HG03066 (cell line): ENCODE measurements around the gene OTOP1.
A peak's percentile ranks its signal among the peaks of the same experiment; 100 is the strongest.
"Not testable (repeated sequence)": the region's sequence is repeated elsewhere in the genome, so short reads cannot be mapped to it uniquely, and the experiment has no call there.

Source experiments
- ATAC-seq: cut with Tn5 transposase; IDR thresholded peaks from one replicate; pipeline ENCODE4 v1.9.1; 2021; ENCODE audit warnings: low read depth; ENCODE audit not compliant: unreplicated experiment

Gene OTOP1, protein sequence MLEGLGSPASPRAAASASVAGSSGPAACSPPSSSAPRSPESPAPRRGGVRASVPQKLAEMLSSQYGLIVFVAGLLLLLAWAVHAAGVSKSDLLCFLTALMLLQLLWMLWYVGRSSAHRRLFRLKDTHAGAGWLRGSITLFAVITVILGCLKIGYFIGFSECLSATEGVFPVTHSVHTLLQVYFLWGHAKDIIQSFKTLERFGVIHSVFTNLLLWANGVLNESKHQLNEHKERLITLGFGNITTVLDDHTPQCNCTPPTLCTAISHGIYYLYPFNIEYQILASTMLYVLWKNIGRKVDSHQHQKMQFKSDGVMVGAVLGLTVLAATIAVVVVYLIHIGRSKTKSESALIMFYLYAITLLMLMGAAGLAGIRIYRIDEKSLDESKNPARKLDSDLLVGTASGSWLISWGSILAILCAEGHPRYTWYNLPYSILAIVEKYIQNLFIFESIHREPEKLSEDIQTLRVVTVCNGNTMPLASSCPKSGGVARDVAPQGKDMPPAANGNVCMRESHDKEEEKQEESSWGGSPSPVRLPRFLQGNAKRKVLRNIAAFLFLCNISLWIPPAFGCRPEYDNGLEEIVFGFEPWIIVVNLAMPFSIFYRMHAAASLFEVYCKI

DNA sequence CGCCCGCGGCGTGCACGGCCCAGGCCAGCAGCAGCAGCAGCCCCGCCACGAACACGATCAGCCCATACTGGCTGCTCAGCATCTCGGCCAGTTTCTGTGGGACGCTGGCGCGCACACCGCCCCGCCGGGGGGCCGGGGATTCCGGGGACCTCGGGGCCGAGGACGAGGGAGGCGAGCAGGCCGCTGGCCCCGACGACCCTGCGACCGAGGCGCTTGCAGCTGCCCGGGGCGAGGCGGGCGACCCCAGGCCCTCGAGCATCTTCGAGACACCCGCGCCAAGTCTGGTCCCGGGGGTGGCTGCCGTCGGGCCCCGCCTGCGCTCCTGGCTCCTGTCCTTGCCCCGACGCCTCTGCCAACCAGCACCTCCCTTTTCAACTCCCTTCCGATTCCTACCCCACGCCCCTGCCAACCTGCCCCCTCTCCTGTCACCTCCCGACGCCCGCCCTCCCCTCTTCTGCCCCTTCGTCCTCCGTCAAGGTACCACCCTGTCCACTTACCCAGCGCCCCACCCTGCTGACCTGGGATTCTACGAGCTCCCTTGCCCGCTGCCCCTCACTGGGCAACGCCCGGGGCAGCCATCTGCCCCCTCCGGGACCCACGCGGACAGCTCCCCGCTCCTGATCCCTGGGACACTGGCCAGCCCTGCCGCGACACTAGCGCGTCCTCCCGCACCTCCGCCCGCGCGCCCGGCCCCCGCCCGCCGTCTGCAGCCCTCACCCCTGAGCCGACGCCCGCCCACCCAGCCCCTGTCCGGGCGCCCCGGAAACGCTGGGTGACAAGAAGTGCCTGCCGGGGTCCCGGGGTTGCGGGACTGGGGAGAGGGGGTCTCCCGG, at the start of gene OTOP1:
OTOP1 (minus strand) TSS at position 324 of the 833 bp plus-strand sequence; CDS start at position 259, 65 bp downstream.
- ATAC-seq = no peak

DNA sequence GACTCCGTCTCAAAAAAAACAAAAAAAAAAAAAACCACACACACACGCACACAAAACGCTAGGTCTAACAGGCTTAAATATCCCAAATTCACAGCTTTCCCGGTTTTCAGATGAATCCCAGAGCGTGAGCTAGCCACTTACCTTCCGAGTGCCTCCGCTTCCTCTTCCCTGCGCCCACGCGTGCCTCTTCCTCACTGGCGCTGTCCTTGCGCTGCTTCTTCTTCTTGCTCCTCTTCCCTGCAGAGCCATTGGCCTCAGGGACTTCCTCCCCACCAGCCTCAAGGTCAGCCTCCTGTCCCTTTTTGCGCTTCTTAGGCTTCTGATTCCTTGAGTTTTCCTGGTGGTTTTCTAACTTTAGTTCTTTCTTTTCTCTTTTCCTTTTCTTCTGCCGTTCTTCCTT, 47.5 kb upstream of the OTOP1 start:
- no peak for ATAC-seq

GRCh38 chr4:4271912-4272311, 45.2 kb upstream of the OTOP1 start:
- no peak for ATAC-seq

DNA sequence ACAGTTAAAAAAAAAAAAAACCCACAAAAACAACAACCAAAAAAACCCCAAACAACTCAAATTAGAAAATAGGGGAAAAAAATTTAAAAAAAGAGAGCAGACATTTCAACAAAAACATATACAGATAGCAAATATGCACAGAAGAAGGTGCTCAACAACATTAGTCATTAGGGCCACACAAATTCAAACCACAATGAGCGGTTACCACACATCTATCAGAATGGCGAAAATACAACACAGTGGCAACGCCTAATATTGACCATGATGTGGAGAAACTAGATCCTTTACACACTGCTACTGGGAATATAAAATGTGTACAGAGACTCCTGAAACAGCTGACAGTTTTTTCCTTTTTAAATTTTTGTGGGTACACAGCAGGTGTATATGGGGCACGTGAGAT, 43.8 kb upstream of the OTOP1 start:
- no peak for ATAC-seq

GRCh38 chr4:4269856-4270255, 43.1 kb upstream of the OTOP1 start:
- no peak for ATAC-seq

- ATAC-seq = no peak
Observed at GRCh38 chr4:4269331-4269731, 42.6 kb upstream of the OTOP1 start.

GRCh38 chr4:4268776-4269175, 42.0 kb upstream of the OTOP1 start:
- ATAC-seq = no peak

GRCh38 chr4:4267981-4268380, 41.3 kb upstream of the OTOP1 start:
- no peak for ATAC-seq

GRCh38 chr4:4260185-4260751, 33.5 kb upstream of the OTOP1 start:
- no peak for ATAC-seq

DNA sequence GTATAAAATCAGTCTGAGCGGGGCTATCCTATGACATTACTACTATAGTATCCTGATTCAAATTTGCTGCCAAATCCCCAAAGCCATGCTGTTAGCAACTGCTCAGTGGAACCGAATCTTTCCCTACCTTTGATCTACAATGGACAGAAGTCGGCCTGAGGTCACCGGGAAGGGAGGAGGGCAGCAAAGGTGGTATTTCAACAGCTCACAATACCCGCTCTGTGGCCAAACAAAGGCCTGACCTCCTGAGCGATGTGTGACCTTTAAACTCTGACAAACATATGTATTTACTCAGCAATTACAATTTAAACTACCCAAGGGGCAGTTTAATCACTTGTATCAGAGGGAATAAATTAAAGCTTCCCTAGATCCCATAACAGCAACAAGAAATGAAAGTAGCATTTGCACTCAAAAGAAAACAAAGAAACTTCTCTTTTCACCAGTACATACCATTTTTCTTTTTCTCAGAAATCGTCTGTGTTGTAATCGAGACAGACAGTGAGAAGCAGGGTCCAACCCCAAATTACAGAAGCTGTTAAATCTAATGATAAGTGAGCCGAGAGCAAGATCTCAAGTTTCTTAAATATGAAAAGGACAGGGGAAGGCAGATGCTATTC, 32.9 kb upstream of the OTOP1 start:
- ATAC-seq = no peak

DNA sequence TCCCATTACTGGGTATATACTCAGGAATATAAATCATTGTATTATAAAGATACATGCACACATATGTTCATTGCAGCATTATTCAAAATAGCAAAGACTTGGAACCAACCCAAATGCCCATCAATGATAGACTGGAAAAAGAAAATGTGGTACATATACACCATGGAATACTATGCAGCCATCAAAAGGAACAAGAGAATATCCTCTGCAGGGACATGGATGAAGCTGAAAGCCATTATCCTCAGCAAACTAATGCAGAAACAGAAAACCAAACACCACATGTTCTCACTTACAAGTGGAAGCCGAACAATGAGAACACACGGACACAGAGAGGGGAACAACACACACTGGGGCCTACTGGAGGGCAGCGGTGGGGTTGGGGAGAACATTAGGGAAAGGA, 31.0 kb upstream of the OTOP1 start:
- ATAC-seq = not testable (repeated sequence)

- ATAC-seq = no peak
Observed at GRCh38 chr4:4256799-4257198, 30.1 kb upstream of the OTOP1 start.

DNA sequence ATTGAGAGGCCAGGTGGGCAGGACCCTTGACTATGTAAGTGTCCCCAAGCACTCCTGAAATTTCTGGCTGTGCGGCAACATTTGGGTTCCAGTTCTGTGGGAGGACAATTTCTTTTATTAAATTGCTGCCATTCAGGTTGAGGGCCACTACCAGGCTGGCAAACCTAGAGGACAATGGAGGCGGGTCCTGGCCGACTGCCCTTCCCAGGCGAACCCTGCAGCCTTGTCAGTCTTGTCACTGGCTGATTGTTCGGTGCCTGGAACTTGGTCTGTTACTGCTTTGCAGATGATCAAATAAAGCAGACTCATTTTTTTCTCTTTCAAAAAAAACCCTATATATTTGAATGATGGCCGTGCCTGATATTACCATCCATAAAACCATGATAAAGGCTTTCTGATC, 27.9 kb upstream of the OTOP1 start:
- ATAC-seq = no peak

- no peak for ATAC-seq
Observed at GRCh38 chr4:4254199-4254598, 27.5 kb upstream of the OTOP1 start.

DNA sequence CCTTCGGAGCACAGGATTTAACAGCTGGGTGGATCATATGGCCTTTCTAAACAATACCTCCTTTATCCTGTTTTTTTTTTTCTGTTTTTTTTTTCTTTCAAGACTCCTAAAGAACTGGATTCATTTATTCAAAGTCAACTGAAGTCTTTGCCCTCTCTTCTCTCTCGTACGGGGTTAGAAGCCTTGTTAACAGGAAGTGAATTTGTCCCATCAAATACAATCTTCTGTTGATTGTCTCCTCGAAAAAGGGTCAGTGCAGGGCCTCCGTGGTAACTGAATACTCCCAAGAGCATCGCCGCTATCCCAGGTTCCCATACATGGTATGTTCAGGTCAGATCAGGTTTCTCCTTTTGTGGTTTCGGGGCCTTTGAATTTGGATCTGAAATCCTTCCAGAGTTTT, 23.1 kb upstream of the OTOP1 start:
- no peak for ATAC-seq

- not testable (repeated sequence) for ATAC-seq
Observed at GRCh38 chr4:4249342-4249741, 22.6 kb upstream of the OTOP1 start.

- no peak for ATAC-seq
Observed at GRCh38 chr4:4248885-4249203, 22.1 kb upstream of the OTOP1 start.

DNA sequence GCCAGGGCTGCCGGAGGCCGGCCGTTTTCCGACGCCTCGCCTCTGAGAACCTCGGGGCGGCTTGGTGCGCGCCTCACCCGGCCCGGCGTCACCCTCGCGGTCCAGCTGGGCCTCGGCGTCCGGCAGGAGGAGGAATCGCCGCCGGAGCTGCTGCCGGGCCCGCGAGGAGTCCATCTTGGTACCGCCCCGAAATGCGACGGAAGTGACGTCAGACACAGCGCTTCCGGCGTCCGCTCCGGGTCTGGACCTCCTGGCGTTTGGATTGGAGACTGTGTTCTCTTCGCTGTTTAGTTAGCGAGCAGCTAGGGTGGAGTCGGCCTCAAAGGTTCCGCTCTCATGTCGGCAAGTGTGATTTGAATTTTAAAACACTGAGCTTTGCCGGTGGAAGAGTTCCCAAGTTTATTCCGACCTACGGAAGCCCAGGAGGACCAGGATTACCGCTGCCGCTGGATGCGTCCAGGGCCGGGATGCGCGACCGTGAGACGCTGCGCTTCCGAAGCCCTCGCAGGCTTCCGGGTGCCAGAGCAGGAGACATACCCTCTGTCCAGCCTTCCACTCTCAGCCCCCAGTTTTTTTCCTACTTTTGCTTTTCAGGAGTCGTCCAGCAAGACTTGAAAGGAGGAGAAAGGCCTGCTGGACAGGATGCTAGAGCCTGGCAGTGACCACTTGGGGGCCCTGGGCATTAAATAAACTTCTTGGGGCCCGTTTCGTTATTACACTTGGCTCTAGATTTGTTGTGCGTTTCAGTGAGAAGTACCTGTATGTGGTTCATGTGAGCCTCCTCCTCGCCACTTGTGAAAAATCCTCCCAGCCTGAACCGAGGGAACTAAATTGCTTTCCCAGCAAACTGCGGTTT, 21.5 kb upstream of the OTOP1 start, which contains the start of gene TMEM128:
TMEM128 (minus strand) TSS at position 195 of the 856 bp plus-strand sequence; CDS start at position 174, 21 bp downstream.
- peak; percentile 97 for ATAC-seq

GRCh38 chr4:4247696-4248028, 20.9 kb upstream of the OTOP1 start:
- peak; percentile 20 for ATAC-seq

GRCh38 chr4:4245172-4245571, 18.4 kb upstream of the OTOP1 start:
- ATAC-seq = no peak
